Measurements from ENCODE around the gene LDLRAD4.
A peak's percentile ranks its signal among the peaks of the same experiment; 100 is the strongest.

The LDLRAD4 gene

DNA sequence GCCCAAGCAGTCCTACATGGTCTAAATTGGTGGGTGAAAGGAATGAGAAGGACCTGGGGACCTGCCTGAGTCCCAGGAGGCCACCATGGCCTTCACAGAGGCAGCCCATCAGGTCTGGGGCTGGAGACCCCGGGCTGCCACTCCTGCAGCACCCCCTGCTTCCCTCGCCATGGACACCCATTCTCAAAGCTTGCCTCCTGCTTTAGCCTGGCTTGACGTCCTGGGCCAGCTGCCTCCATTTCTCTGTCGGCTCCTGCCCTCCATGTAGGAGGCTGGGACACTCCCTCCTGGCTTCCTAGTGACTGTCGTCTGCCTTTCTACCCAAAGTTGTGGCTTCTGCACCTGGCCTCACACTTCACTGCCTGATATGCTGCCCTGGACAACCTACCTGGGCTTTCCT lies 309.2 kb downstream of the LDLRAD4 start:
- no peak for DNase-seq

DNA sequence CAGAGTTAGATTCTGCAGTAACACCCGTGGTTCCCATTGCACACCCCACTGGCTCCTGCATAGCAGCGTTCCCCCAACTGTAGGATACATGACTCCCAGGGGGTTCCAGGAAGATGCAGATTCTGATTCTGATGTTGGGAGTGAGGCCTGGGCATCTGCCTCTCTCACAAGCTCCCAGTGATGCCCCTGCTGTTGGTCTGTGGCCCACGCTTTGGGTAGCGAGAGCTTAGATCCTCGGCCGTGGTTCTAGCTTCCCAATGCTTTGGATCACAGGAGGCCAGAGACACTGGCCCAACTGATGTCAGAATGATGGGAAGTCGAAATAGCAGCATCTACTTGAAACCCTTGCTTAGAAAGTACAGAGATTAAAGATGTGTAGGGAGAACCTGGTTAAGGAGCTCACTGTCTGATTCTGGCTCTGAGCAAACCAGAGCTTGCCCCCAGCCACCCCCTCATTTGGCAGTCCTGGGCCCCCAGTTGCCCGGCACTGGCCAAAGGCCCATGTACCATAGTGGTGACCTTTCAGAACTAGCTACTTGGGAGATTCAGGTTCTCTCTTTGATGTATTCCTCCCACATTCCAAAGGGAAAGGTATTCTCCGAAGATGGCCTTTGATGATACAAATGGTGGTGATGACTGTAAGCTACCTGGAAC lies 310.3 kb downstream of the LDLRAD4 start:
- no peak for DNase-seq

DNA sequence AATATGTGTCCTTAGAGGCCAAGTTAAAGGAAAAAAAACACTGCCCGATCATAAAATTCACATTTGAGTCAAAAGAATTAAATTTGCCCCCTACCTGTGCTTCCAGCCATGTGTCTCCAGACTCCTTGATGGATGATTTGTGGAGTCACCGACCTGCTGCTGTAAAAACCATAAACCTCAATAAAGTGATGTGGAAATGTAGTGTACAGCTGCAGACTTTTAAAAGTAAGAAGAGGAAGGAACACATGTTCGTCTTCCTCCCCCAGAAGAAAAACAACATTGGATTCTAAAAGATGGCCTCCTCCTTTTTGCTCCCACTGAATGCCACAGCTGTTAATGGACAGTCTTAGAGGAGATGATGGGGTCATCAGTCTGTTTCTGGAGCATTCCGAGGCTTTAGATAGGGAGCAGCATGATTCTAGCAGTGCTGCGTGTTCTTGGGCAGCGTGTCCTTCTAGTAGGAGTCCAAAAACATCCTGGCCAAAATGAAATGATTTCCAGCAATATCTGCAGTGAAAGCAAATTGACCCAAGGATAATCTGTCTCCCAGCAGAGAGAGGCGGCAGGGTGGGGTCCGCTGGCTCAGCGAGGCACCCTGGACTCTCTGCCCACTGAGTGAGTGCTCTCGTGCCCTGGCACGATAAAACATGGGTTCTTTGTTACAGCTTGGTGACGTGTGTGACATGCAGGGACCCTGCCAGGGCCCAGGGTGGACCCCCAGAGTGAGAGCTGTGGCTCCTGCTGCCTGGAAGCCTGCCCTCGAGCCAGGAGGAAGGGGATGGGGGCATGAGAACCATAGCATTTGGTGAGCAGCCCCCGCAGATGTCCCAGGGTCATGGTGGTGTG lies 311.7 kb downstream of the LDLRAD4 start:
- no peak for DNase-seq

- peak; percentile 8 to 25 for DNase-seq
These were observed 312.4 kb downstream of the LDLRAD4 start for GRCh38 chr18:13530879-13531387.

DNA sequence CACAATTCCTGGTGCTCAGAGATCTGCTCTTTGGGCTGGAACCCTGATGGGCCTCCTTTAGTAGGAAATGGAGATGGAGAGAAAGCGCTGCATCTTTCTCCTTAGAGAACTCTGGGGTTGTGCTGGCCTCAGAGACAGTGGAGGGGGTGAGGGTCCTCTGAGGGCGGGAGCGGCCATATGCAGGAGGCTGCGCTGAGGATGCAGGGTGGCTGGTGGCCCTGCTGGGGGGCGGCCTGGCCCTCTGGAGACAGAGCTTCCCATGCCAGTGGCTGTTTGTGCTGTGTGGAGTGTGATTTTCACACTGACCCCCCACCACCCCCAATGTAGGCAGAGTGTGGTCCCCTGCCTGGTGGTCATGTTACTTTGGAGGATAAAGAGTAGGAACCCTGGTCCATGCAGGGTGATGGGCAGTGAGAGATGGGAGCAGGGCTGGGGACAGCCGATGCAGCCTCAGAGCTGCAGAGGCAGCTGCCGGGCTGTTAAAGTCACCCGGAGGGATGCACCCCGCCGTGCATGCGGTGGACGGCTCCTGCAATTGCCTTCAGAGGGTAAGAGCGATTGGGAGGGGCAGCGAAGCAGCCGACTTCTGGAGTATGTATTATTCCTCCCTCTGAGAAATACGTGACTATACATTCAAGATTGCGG lies 313.2 kb downstream of the LDLRAD4 start:
- DNase-seq: no peak

DNA sequence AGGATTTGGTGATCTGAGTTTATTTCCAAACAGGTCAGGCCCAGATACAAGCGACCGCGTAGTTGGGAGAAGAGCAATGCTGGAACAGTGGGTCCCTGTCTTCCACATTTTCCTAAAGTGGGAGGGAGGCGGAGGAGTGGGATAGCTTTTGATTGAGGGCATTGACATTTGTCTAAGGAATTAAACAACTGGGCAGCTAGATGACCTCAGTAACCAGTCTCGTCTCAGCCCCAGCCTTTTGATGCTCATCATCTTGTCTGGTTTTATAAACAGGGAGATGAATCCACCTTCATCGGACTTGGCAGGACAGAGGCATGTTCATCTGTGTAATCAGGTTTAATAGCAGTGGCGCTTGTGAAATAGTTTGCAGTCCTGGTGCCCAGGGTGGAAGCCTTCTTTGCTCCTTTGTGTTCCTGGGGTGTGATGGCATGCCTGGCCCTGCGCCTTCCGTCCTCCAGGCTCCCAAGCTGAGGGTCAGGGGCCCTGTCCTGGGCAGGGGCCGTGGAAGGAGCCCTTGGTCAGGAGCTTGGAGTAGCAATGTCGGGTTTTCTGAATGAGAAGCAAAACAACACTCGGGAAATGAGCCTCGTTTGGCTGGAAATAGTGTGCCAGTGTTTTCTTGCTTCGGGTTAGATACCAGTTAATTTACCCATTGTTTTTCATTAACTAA lies 314.0 kb downstream of the LDLRAD4 start:
- no peak for DNase-seq

GRCh38 chr18:13534631-13535030 lies 316.1 kb downstream of the LDLRAD4 start:
- DNase-seq: no peak

DNA sequence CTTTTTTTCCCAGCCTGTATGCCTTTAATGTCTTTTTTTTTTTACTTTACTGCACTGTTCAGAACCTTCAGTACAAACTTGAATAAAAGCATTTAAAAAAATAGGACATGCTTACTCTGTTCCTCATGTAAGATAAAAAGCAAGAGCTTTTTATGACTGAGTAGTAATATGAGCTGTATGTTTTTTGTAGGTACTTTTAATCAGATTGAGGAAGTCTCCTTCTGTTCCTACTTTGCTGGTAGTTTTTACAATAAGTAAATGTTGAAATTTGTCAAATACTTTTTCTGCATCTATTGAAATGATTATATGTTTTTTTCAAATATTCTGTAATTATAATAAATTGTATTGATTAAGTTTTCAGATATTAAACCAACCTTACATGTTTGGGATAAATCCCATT lies 318.0 kb downstream of the LDLRAD4 start:
- DNase-seq: no peak

DNA sequence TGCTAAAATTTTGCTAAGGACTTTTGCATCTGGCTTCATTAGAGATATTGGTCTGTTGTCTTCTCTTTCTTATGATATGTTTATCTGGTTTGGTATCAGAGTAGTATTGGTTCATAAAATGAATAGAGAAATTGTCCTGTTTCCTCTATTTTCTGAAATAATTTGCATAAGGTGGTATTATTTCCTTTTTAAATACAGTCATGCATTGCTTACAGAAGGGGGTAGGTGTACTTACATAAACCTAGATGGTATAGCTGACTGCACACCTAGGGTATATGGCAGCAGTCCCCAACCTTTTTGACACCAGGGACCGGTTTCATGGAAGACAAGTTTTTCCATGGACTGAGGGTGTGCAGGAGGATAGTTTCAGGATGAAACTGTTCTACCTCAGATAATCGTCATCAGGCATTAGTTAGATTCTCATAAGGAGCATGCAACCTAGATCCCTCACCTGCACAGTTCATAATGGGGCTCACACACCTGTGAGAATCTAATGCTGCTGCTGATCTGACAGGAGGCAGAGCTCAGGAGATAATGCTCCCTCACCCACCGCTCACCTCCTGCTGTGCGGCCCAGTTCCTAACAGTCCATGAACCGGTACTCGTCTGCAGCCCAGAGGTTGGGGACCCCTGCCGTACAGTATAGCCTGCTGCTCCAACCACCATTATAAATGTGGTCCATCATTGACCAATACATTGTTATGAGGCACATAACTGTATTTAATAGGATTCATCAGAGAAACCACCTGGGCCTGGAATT lies 318.6 kb downstream of the LDLRAD4 start:
- DNase-seq: no peak

DNA sequence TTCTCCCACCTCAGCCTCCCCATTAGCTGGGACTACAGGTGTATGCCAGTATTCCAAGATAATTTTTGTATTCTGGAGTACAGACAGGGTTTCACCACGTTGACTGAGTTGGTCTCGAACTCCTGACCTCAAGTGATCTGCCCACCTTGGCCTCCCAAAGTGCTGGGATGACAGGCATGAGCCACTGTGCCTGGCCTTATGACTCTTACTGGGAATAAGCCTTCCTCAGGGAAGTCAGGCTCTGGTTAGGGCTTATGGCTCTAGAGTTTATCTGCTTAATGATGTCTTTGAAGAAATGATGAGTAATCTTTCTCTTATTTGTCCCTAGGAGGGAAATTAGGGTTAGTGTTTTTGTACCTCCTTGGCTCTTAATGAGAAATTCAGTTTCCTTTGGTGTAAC lies 320.1 kb downstream of the LDLRAD4 start:
- DNase-seq: no peak

- peak; percentile 18 to 72 for DNase-seq
These were observed 320.5 kb downstream of the LDLRAD4 start for GRCh38 chr18:13539050-13539449.

DNA sequence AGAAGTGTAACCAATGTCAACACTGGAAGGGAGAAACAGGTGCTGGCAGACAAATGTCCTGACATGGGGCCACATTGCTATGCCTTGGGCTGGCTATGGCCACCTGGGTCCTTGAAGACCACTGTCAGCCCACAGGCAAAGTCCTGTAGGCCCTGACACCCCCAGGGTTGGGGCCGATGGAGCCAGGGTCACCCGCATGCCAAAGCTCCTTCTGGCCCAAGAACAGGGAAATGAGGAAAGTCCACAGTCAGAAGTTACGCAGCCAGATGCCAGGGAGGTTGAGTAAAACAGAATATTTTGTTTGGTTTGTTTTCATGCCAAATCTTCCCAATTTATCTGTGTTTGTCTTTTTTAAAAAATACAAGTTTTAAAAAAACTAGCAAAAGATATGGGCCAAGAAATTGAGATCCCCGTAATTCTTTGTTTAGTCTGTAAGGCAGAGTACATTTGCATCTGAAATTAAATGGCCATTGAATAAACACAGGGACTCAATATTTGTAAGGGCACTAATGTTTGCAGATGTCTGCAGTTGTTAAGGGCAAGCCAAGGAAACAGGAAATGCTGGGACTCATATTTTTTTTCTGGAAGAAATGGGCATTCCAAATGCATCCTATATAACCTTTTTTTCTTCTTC lies 321.4 kb downstream of the LDLRAD4 start:
- no peak for DNase-seq

GRCh38 chr18:13540477-13541182 lies 322.1 kb downstream of the LDLRAD4 start:
- DNase-seq: peak in 1 of 2 donors; percentile 51

DNA sequence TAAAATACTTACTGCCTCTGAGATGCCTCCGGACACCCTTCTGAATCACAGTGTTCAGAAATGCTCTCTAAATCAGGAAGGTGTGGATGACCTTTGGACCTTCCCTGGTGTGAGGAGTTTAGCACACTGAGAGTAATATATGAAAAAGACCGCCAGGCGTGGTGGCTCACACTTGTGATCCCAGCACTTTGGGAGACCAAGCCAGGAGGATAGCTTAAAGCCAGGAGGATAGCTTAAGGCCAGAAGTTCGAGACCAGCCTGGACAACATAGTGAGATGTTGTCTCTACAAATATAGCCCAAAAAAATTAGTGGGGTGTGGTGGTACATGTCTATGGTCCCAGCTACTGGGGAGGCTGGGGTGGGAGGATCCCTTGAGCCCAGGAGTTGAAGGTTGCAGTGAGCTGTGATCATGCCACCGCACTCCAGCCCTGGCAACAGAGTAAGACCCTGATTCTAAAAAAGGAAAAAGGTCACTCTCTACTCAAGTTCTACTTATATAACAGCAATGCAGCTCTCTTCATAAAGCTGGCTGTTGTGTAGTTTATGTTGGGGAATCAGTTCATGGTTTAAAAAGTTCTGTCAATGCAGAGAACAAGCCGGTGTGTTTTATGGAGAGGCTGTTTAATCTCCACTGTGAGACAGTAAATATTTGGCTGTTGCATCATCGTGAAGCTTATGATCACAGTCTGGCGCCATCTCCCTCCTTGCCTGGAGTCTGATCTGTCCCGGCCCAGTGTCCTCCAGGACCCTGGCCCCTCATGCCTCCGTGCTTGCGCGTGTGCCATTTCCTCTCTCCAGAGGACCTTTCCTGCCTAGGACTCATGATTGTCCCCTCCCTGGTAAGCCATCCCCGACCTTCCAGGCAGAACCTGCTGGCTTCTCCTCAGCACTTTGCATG lies 323.3 kb downstream of the LDLRAD4 start:
- no peak for DNase-seq

DNA sequence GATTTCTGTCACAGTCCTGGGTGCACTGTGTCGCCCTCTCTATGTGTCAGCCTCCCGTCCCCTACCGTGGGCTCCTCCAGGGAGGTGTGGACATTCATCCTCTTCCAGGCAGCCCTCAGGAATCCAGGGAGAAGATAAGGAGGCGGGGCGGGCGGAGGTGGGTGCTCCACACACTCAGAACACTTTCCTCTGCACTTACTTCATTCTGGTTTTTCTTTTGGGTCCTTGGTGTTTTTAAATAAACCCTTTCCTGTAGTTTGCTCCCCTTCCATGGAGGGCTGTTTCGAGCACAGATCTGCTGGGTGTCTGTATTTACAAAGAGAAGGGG lies 323.9 kb downstream of the LDLRAD4 start:
- DNase-seq: no peak

- no peak for DNase-seq
These were observed 324.6 kb downstream of the LDLRAD4 start for GRCh38 chr18:13543144-13543543.

- DNase-seq: no peak
These were observed 325.5 kb downstream of the LDLRAD4 start for GRCh38 chr18:13543811-13544732.

GRCh38 chr18:13544953-13545352 lies 326.4 kb downstream of the LDLRAD4 start:
- DNase-seq: no peak

- DNase-seq: no peak
These were observed 327.0 kb downstream of the LDLRAD4 start for GRCh38 chr18:13545514-13545913.

Data from CD4-positive, alpha-beta T cell treated with Interleukin-1 beta for 1 hour (primary cell).